ENCODE results near the gene ZNF268.

The ZNF268 gene

DNA sequence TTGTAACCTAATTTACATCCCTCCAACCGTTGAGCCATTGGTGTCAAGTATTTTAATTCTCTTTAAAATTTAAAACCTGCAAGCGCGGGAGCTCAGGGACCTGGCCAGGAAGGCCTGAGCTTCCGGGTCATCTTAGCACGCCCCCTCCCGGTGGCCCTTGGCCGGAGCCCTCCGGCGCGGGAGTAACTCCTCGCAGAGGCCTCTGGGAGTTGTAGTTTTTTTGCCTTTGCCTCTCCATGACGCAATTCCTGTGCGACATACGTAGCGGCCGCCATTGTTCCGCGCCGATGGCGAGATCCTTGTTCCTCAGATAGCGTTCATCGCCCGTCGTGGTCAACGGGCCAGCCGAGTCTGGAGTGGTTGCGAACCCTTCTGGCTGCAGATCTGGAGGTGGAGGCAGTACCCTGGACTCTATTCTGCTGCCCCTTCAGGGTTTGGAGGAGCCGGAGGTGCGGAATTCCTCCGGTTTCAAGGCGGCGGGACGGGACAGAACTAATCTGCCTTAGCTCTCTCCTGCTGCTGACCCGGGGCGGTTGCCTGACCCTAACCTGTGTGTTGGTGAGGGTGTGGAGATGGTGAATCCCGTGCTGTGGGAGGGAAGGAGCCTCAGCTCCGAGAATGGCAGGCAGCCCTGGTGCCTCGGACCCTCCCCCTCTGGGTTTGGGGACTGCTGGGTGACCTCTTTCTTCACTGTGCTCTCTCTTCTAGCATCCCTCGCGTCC is at the start of gene ZNF268:
Gene ZNF268 (plus strand): TSS at position 258 of the 722 bp plus-strand sequence. CDS start 503 bp downstream, outside the sequence.
- peak; percentile 49 to 85 for DNase-seq

DNA sequence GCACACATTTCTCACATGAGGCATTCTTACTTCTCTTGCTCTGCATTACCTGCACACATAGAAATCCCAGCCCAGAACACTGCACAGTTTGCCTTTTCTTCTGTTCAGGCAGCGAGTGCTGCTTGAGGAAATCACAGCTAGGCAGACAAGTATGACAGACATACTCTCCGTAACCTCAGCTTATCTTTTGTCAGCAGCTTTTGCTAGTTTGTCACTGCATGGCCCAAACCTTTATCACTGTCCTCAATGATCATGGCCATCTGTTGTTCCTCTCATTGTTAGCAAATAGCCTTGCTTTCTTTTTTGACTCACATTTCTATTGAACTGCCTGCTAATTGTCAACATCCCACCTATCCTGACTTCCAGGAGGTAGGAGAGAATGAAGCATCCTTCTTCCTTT is 45.5 kb upstream of the ZNF268 start:
- DNase-seq, result no peak

- no peak for DNase-seq
These were observed 35.3 kb upstream of the ZNF268 start for GRCh38 chr12:133145981-133146380.

DNA sequence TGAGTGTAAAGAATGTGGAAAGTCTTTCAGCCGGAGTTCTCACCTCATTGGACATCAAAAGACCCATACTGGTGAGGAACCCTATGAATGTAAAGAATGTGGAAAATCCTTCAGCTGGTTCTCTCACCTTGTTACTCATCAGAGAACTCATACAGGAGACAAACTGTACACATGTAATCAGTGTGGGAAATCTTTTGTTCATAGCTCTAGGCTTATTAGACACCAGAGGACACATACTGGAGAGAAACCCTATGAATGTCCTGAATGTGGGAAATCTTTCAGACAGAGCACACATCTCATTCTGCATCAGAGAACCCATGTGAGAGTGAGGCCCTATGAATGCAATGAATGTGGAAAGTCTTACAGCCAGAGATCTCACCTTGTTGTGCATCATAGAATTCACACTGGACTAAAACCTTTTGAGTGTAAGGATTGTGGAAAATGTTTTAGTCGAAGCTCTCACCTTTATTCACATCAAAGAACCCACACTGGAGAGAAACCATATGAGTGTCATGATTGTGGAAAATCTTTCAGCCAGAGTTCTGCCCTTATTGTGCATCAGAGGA is 25.1 kb upstream of the ZNF268 start:
- no peak for DNase-seq

GRCh38 chr12:133165776-133166175 is 15.5 kb upstream of the ZNF268 start:
- no peak for DNase-seq

DNA sequence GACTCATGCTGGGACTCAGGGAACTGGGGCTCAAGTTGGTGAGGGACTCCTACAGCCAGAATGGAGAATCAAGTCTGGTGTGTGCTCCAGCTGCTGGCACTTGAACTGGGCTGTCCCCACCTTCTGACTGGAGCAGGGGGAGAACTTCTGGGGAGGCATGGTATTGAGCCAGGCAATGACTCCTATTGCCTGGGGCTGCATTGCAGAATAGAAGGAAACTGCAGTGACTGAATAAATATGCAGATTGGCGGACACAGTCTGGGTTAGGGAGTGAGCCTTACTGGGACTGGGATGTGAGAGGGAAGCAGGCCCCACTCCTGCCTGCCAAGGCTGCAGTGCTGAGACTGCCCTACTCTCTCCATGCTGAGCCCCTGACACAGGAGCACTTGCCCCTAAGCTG is 8.8 kb upstream of the ZNF268 start:
- no peak for DNase-seq

- no peak for DNase-seq
These were observed 6.4 kb upstream of the ZNF268 start for GRCh38 chr12:133174901-133175300.

DNA sequence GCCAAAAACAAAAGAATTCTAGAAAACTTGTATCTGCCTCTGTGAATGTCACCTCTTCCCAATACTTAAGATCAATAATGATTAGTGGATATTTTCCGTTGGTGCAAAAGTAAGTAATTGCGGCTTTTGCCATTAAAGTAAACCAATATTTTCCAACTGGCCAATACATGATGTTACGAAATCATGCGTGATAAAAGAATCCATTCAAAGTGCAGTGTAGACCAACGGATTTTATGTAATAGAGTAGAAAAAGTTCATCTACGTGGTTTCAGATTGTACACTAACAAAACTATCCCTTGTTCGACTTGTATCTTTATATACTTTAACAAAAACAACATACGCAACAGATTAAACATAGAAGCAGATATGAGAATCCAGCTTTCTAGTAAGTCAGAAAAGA is 626 bp upstream of the ZNF268 start:
- no peak for DNase-seq

DNA sequence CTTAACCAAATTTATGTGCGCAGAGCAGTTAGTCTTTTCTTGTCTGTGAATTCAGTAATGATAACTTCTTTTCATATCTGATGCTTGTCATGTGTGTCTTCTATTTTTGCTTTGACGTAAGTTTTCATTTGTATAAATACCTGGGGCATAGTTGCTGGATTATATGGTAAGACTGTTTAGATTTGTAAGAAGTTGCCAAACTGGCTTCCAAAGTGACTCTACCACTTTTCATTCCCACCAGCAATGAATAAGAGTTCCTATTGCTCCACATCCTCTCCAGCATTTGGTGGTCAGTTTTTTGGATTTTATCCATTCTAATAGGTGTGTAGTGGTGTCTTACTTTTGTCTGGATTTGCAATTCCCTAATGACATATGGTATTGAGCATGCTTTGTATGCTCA is 8.9 kb downstream of the ZNF268 start:
- no peak for DNase-seq

DNA sequence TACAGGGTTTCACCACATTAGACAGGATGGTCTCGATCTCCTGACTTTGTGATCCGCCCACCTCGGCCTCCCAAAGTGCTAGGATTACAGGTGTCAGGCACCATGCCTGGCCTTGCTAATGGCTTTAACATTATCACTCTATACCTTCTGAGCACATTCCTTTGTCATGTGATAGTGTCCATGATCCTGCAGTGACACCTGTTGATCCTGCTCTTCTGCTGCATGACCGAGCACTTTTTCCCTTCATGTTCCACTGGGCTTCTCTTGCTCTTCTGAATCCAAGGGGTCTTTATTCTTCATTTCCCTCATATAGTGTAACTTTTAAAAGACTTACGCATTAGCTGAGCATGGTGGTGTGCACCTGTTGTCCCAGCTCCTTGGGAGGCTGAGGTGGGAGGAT is 11.6 kb downstream of the ZNF268 start:
- DNase-seq, result no peak

- DNase-seq, result no peak
These were observed 20.6 kb downstream of the ZNF268 start for GRCh38 chr12:133201888-133202287.

- no peak for DNase-seq
These were observed 21.4 kb downstream of the ZNF268 start for GRCh38 chr12:133202493-133203343.

- DNase-seq, result no peak
These were observed 22.3 kb downstream of the ZNF268 start for GRCh38 chr12:133203344-133204263.

DNA sequence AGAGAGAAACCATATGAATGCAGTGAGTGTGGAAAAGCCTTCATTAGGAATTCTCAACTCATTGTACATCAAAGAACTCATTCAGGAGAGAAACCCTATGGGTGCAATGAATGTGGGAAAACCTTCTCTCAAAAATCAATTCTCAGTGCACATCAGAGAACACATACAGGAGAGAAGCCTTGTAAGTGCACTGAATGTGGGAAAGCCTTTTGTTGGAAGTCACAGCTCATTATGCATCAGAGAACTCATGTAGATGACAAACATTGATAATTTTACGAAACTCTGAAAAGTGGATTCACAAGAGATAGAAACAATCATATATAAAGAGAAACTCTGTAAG is 22.9 kb downstream of the ZNF268 start:
- DNase-seq, result no peak

DNA sequence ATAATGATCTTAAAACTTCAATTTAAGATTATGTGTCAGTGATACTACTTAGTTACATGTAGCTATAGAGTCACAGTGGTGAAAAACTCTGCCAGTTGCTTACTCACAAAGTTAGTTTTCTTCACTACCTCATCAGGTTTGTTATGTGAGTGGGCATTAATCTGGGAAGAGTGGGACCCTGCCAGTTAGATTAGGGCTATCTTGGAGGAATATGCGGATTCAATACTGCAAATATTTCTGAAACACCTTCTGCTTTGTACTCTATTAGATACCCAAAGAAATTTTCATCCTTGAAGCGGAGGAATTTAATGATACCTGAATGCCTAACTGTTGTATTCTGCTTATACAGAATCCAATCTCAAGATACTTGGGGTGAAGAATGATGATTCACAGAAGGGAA is 25.1 kb downstream of the ZNF268 start:
- no peak for DNase-seq

- DNase-seq, result no peak
These were observed 34.4 kb downstream of the ZNF268 start for GRCh38 chr12:133215724-133216123.

- no peak for DNase-seq
These were observed 35.9 kb downstream of the ZNF268 start for GRCh38 chr12:133217219-133217618.

DNA sequence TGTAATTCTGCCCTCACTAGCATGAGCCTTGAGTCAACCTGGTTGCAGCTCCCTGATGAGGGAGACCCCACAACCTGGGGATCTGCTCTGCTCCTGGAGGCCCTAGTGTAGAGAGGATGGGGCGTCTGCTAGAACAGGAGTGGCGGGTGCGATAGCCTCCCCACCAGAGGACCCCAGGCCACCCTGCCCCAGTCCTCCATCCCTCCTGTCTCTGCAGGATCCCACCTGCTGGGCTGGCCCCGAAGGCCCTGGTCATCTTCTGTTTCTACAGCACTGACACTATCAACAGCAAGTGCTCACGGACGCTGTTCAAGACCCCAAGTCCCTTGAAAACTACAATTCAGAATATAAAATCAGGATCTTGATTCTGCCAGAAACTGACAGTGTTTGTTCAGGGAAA is 39.2 kb downstream of the ZNF268 start:
- DNase-seq, result no peak

GRCh38 chr12:133221241-133221640 is 39.9 kb downstream of the ZNF268 start:
- no peak for DNase-seq

DNA sequence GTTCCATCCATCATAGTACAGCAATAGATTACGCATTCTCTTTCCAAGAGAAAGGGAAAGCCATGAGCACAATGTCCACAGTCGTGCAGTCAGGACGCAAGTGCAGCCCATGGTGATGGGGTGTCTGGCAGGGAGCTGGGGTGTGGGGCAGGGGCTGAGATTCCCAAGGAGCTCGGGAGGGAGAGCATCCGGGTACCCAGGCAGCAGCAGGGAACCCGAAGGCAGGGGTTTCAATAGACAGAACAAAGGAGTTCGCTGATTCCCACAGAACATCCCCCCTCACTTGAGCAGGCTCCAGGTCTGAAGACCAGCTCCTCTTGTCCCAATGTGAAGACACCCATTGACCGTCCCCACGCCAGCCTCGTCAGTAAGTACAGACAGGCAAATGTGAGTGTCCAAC is 40.9 kb downstream of the ZNF268 start:
- no peak for DNase-seq

DNA sequence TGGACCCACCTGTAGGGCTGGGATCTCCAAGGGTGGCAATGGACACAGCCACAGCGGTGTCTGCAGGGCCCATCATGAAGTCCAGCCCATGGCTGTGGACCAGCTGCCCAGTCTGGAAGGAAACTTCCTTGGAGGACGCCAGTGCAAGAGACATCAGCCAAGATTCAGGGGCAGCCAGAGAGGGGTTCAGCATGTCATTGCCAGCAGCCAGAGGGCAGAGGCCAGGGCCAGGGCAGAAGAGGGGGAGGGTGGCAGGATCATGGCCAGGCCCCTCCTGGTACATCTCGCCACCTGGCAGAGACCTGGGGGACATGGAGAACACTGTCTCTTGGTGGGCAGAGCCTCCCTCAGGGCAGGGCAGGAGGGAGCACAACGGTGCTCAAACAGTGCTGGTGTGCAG is 44.2 kb downstream of the ZNF268 start:
- no peak for DNase-seq

- DNase-seq, result no peak
These were observed 45.4 kb downstream of the ZNF268 start for GRCh38 chr12:133226690-133227089.

DNA sequence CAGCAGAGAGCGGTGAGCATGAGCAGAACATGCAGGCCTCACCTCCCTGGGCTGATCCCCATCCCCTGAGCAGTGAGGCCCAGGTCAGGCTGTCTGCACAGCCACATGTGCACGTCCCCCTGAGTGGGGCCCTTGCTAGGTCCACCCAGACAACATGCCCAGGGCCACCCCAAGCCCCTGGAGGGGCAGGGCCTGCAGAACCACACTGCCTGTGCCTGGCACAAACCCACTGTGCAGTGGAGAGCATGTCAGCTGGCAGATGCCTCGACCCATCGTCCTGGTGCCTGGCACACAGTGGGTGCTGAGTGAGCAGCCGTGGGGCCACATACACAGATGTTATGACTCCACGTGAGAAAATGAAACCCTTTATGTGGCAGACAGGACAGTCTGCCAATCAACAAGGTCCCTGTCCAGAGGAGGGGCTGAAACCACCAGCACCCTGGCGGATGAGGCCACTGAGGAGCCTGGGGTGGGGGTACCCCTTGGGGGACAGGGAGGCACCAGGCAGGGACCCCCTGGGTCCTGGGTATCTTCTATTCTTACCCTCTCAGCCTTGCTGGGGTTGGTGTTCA is 46.1 kb downstream of the ZNF268 start:
- DNase-seq, result no peak

Data from NCI-H446 (cell line).